B cell (primary cell): ENCODE data around the gene CTNNA3. TPM values are rescaled to one million over a fixed set of nuclear protein-coding genes. Genes with fewer than 3 reads are reported as not detected.

Source experiments
- ATAC-seq: fragments of 200-7000 bp; cut with Tn5 transposase; one replicate; pipeline ENCODE4 v1.10.0; 2021; ENCODE audit warnings: low read depth, mild to moderate bottlenecking, moderate number of reproducible peaks, moderate library complexity
- CTCF ChIA-PET: fragments of 350-600 bp; sonication (Branson Sonifier 250); formaldehyde crosslinking; loops from one replicate; lab custom pipeline; 2021; ENCODE audit warnings: antibody characterized with exemption, inconsistent platforms; lab: Charles Lee
- POLR2A ChIA-PET: fragments of 350-600 bp; sonication (Branson Sonifier 250); formaldehyde crosslinking; loops from one replicate; lab custom pipeline; 2021; ENCODE audit warnings: antibody characterized with exemption; lab: Charles Lee
- DNase-seq: peaks from one replicate; pipeline ENCODE4 v3.0.0; 2013
- H2AFZ ChIP-seq: 2 replicates; pipeline ENCODE4 v1.6.1; 2012; ENCODE audit warnings: mild to moderate bottlenecking, low read depth, low read length; ENCODE audit not compliant: insufficient read depth, poor library complexity, severe bottlenecking
- H3K27ac ChIP-seq, 2 donors: 1 replicate in 1 of 2; 2 replicates in 1 of 2; pipeline ENCODE4 v1.5.1; 2012 to 2013; ENCODE audit warnings: low read length in 2 of 2, mild to moderate bottlenecking in 2 of 2, moderate library complexity in 1 of 2
- H3K27me3 ChIP-seq, 4 experiments: fragments of 200-600 bp in 1 of 4; sonication (generic) in 1 of 4; replicated peaks in 1 of 4; 1 replicate in 2 of 4; 2 replicates in 2 of 4; pipeline versions ENCODE4 v1.6.1 to v1.7.0; 2013 to 2016; ENCODE audit warnings: low read length in 3 of 4, mild to moderate bottlenecking in 2 of 4, mixed read lengths in 1 of 4, moderate library complexity in 1 of 4; ENCODE audit not compliant: insufficient read depth in 4 of 4, control insufficient read depth in 3 of 4; ENCODE audit errors: control extremely low read depth in 1 of 4
- H3K36me3 ChIP-seq, 2 experiments: replicated peaks in 1 of 2; 1 replicate in 1 of 2; 2 replicates in 1 of 2; pipeline versions ENCODE4 v1.6.1 to v1.7.1; 2013; ENCODE audit warnings: low read length in 1 of 2; ENCODE audit not compliant: insufficient read depth in 2 of 2, control insufficient read depth in 1 of 2; ENCODE audit errors: control extremely low read depth in 1 of 2, extremely low read depth in 1 of 2
- H3K4me1 ChIP-seq, 2 donors: fragments of 200-600 bp in 1 of 2; sonication (generic) in 1 of 2; 1 replicate in 1 of 2; 2 replicates in 1 of 2; pipeline versions ENCODE4 v1.5.1 to v1.6.1; 2013 to 2017; ENCODE audit warnings: low read length in 2 of 2; ENCODE audit not compliant: control insufficient read depth in 2 of 2, insufficient read depth in 2 of 2
- H3K4me2 ChIP-seq: replicated peaks from 2 replicates; pipeline ENCODE3; 2012; ENCODE audit warnings: mild to moderate bottlenecking, low read depth, low read length; ENCODE audit not compliant: poor library complexity, severe bottlenecking
- H3K4me3 ChIP-seq, 5 experiments: fragments of 200-600 bp in 1 of 5; sonication (generic) in 1 of 5; 1 replicate in 3 of 5; 2 replicates in 2 of 5; pipeline versions ENCODE4 v1.5.1 to v1.7.0; 2011 to 2016; ENCODE audit warnings: low read length in 4 of 5, mild to moderate bottlenecking in 4 of 5, low read depth in 2 of 5, control low read depth in 1 of 5, moderate library complexity in 1 of 5; ENCODE audit not compliant: insufficient read depth in 1 of 5; ENCODE audit errors: control extremely low read depth in 1 of 5, extremely low read depth in 1 of 5
- H3K79me2 ChIP-seq: fragments of 200-600 bp; sonication (generic); one replicate; pipeline ENCODE4 v1.6.0; 2016; ENCODE audit warnings: low read length; ENCODE audit not compliant: control insufficient read depth, insufficient read depth
- H3K9ac ChIP-seq: fragments of 200-600 bp; sonication (generic); 2 replicates; pipeline ENCODE4 v1.6.1; 2017; ENCODE audit warnings: mild to moderate bottlenecking, low read length, moderate library complexity
- H3K9me3 ChIP-seq, 3 donors: one replicate each; pipeline versions ENCODE4 v1.6.1 to v1.7.1; 2013; ENCODE audit warnings: low read length in 2 of 3; ENCODE audit not compliant: control insufficient read depth in 2 of 3, insufficient read depth in 1 of 3; ENCODE audit errors: control extremely low read depth in 1 of 3
- H4K20me1 ChIP-seq: 2 replicates; pipeline ENCODE4 v1.6.0; 2012; ENCODE audit warnings: mild to moderate bottlenecking, low read length; ENCODE audit not compliant: insufficient read depth, control insufficient read depth, poor library complexity, severe bottlenecking
- H3K27ac Mint-ChIP-seq: one replicate; pipeline ENCODE4 v1.8.0; 2021; ENCODE audit warnings: mixed read lengths
- H3K27me3 Mint-ChIP-seq: one replicate; pipeline ENCODE4 v1.8.0; 2021; ENCODE audit warnings: mixed read lengths
- H3K4me1 Mint-ChIP-seq: one replicate; pipeline ENCODE4 v1.8.0; 2021; ENCODE audit warnings: mixed read lengths
- H3K4me3 Mint-ChIP-seq: one replicate; pipeline ENCODE4 v1.8.0; 2021; ENCODE audit warnings: mixed read lengths
- H3K9me3 Mint-ChIP-seq: one replicate; pipeline ENCODE4 v1.8.0; 2022; ENCODE audit warnings: mixed read lengths; ENCODE audit not compliant: insufficient read depth
- CTCF ChIP-seq: fragments of 200-600 bp; IDR thresholded peaks from one replicate; pipeline ENCODE4 v1.8.0; 2022; ENCODE audit warnings: antibody characterized with exemption, mild to moderate bottlenecking
- EZH2 ChIP-seq: IDR thresholded peaks from 2 replicates; pipeline ENCODE4 v1.6.1; 2012; ENCODE audit warnings: borderline replicate concordance, low read depth, mild to moderate bottlenecking, moderate library complexity, low read length; ENCODE audit not compliant: insufficient read depth, poor library complexity, severe bottlenecking
- WGBS: methylation state at CpG from one replicate; pipeline ENCODE4 v1.1.5; 2013; ENCODE audit warnings: missing lambda C conversion rate; ENCODE audit not compliant: insufficient coverage; 5-methylcytosine and 5-hydroxymethylcytosine counted together
- intact Hi-C: fragments of 100-400 bp; cut with micrococcal nuclease; formaldehyde crosslinking; loops from one replicate; pipeline ENCODE4 v1.10.0; 2022
- polyA plus RNA-seq: library from polyadenylated mRNA; depleted of rRNA; stranded (reverse); fragments of >200 nt; gene quantifications from 2 replicates; pipeline ENCODE4 v1.2.3, GENCODE V29; 2012
- total RNA-seq, 2 donors: library from RNA; stranded (reverse); fragments of 120-200 nt in 1 of 2; gene quantifications; 1 replicate in 1 of 2; 2 replicates in 1 of 2; pipeline versions ENCODE4 v1.2.3 to v1.2.4, GENCODE V29; 2013 to 2022

CTNNA3 gene
- total and polyA plus RNA-seq, 2 donors (not counting 1 experiment from before 2014, with no cell fraction given), result 0.01 TPM; not detected in 1

GRCh38 chr10:67079126-67079525 lies 616.9 kb downstream of the CTNNA3 start:
- Histone ChIP-seq H3K4me3 (no peak overlapping the region), H3K36me3 (no peaks in the 10 kb centered on the region), H3K9ac (no peak overlapping the region), H3K27me3 (no peaks in the 10 kb centered on the region), H3K27ac (no peak overlapping the region), H3K9me3 (no peaks in the 10 kb centered on the region), H3K79me2 (no peaks in the 10 kb centered on the region), H4K20me1 (no peaks in the 10 kb centered on the region), H3K4me1 (no peaks in the 10 kb centered on the region), H2AFZ (no peak overlapping the region), H3K4me2 (no peak overlapping the region)
- H3K4me3 Mint-ChIP-seq, result no peak overlapping the region
- ChIA-PET POLR2A (no interaction called here), CTCF (no interaction called here)
- H3K9me3 Mint-ChIP-seq, result peaks cover 2% of the 10 kb centered on the region
- DNase-seq, result no peak
- no peak for ATAC-seq
- TF ChIP-seq EZH2 (no peak), CTCF (no peak)
- WGBS, result no CpG with 5 or more reads among the region's 4 CpGs
- no peaks in the 10 kb centered on the region for H3K27me3 Mint-ChIP-seq
- H3K4me1 Mint-ChIP-seq, result no peaks in the 10 kb centered on the region
- H3K27ac Mint-ChIP-seq, result no peak overlapping the region
- intact Hi-C loops, result no loop called here

GRCh38 chr10:67077376-67077775 lies 618.6 kb downstream of the CTNNA3 start:
- WGBS, result no CpG with 5 or more reads among the region's 1 CpG
- Mint-ChIP-seq H3K27ac (no peak overlapping the region), H3K9me3 (peaks cover 2% of the 10 kb centered on the region), H3K4me3 (no peak overlapping the region), H3K4me1 (no peaks in the 10 kb centered on the region), H3K27me3 (no peaks in the 10 kb centered on the region)
- no peaks in the 10 kb centered on the region for H3K79me2 ChIP-seq
- ATAC-seq (no peak), DNase-seq (no peak)
- no peaks in the 10 kb centered on the region for H3K36me3 ChIP-seq
- no peaks in the 10 kb centered on the region for H3K4me1 ChIP-seq
- intact Hi-C loops, result no loop called here
- CTCF ChIA-PET, result no interaction called here
- H3K4me2 ChIP-seq, result no peak overlapping the region
- H3K9me3 ChIP-seq, result no peaks in the 10 kb centered on the region
- H3K9ac ChIP-seq, result no peak overlapping the region
- H2AFZ ChIP-seq, result no peak overlapping the region
- H3K27ac ChIP-seq, result no peak overlapping the region
- TF ChIP-seq EZH2 (no peak), CTCF (no peak)
- POLR2A ChIA-PET, result no interaction called here
- no peaks in the 10 kb centered on the region for H4K20me1 ChIP-seq
- H3K4me3 ChIP-seq, result no peak overlapping the region
- H3K27me3 ChIP-seq, result no peaks in the 10 kb centered on the region
